Activated CD8-positive, alpha-beta memory T cell treated with anti-CD3 and anti-CD28 coated beads, Interleukin-2, amount 50 U/mL, for 24 hours (primary cell): Measurements from ENCODE around the gene ETS2.
A peak's percentile ranks its signal among the peaks of the same experiment; 100 is the strongest.
"Not testable (repeated sequence)": the region's sequence is repeated elsewhere in the genome, so short reads cannot be mapped to it uniquely, and the experiment has no call there.

Experiments used
- DNase-seq: peaks from one replicate; pipeline ENCODE4 v3.0.0-alpha.2; 2020; ENCODE audit errors: extremely low read depth

ETS2 gene

DNA sequence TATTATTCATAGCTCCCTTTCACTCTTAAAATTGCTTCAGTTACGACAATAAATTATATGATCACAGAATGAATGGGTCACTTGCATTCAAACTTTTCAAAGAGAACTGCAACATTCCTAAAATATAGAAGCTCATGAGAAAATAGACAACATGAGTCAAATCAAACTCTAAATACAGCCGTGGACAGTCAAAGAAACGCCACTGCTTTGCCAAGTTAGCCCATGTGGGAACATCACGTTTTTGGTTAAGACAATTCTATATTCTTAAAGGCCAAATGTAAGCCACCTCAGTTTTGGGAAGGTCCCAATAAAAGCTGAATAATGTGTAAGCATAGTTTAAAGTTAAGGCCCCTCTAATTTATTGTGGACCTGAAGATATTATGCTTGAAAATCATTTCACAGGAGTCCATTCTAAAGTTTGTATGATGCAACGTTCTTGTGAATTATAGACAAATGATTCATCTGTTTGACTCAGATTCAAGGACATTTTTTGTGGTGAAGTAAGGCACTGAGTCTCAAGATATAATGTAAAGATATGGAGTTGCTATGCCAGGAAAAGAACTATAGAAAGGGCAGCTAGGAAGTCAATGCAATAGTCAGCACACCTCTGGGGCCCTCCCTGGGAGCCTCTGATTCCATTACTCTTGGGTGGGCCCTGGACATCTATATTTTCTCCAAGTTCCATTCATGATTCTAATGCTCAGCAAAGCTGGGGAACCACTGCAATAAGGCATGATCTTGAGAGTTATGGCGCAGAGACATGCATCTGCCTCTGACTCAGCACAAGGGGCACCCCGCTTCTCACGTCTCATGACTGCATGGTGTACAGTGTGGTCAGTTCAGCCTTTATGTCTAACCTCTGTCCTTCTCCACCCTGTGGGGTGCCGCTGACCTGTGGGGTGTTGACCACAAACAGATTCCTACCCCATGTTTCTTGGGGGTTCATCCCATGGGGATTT is 33.9 kb downstream of the ETS2 start:
- peak; percentile 2 for DNase-seq

DNA sequence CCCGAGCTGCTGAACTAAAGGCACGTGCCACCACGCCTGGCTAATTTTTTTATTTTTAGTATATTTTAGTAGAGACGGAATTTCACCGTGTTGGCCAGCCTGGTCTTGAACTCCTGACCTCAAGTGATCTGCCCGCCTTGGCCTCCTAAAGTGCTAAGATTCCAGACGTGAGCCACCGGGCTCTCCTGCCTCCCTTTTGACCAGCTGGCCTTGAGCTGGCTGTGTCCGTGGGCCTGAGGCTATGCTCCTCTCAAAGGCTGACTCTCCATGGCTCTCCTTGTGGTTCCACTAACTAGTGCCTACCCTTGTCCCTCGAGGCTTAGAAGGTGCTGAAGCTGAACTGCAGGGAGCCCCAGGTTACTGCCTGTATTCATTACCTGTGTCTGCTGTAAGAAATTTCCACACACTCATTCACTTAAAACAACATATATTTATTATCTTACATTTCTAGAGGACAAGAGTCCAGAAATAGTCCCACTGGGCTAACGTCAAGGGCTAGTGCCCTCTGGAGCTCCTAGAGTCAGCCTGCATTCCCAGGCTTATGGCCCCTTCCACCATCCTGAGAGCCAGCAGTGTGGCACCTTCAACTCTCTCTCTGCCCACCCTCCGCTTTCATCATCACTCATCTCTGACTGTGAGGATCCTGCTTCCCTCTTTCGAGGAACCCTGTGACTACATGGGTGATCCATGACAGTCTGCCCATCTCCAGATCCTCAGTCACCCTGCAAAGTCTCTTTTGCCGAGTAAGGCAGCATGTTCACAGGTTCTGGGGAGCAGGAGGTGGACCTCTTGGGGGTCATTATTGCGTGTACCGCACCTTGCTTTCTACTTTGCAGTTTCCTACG is 34.9 kb downstream of the ETS2 start:
- DNase-seq = no peak

DNA sequence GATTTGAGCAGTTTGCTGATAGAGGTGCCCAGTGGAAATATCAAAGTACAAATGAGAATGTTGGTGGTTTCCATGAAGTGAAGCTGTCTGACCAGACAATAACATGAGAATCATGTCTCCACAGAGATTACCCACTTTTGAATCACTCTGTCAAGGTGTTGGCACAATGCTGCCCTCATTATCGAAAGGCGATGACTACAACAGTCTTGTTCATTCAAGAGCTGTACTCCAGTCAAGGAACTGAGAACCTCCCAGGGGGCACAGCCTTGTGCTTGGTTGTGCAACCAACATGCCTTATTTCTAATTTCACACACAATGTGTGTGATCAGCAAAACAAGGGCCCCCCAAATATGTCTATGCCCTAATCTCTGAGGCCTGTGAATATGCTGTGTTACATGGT is 35.7 kb downstream of the ETS2 start:
- no peak for DNase-seq

DNA sequence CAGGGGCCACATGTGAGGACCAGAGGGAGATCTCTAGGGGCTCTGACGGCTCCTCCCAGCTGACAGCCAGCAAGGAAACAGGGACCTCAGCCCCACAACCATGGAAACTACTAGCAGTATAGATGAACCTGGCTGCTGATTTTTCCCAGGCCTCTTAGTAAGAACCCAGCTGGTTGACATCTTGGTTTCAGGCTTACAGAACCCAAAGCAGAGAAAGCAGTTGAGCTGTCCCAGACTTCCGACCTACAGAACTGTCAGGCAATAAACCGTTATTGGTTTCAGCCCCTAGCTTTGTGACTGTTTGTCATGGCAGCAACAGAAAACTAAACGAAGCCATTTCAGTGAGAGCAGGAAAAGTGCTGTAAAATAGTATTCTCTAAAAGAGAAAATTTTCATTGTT is 36.4 kb downstream of the ETS2 start:
- DNase-seq = no peak

DNA sequence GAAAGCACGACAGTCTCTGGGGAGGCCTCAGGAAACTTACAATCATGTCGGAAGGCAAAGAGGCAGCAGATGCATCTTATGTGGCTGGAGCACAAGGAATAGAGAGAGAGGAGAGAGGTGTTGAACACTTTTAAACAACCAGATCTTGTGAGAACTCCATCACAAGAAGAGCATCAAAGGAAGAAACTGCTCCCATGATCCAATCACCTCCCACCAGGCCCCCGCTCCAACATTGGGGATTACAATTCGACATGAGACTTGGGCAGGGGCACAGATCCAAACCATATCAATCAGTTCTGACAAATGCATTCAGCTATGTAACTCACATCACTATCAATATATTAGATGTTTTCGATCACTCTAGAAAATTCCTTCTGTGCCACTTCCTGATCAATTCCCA is 37.6 kb downstream of the ETS2 start:
- no peak for DNase-seq

DNA sequence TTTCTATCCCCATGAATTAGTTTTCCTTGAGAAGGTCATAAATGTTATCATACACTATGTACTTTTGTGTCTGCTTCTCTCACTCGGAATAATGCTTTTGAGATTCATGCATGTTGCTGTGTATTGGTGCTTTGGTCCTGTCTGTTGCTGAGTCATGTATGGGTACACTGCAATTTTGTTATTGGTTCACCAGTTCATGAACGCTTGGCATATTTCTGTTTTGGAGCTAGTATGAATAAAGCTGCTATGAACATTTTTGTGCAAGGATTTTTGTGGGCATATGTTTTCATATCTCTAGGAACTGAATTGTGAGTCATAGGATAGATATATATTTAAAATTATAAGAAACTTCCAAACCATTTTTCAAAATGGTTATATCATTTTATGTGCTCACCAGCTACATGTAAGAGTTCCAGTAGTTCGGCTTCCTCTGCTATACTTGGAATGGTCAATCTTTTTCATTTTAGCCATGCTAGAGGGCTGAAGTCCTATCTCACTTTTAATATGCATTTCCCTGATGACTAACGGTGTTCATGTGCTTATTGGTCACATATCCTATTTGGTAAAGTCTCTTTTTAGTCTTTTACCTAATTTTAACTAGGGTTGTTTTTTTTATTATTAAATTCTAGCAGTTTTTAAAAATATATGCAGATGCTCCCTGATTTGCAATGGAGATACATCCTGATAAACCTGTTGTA is 38.2 kb downstream of the ETS2 start:
- DNase-seq = no peak

DNA sequence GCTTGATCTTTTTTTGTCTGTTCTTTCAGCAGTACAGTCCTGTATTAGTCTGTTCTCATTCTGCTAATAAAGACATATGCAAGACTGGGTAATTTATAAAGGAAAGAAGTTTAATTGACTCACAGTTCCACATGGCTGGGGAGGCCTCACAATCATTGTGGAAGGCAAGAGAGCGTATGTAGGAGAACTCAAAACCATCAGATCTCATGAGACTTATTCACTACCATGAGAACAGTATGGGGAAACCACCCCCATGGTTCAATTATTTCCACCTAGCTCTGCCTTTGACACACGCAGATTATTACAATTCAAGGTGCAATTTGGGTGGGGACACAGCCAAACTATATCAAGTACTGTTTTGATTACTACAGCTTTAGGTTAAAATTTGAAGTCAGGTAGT is 39.6 kb downstream of the ETS2 start:
- DNase-seq = not testable (repeated sequence)

DNA sequence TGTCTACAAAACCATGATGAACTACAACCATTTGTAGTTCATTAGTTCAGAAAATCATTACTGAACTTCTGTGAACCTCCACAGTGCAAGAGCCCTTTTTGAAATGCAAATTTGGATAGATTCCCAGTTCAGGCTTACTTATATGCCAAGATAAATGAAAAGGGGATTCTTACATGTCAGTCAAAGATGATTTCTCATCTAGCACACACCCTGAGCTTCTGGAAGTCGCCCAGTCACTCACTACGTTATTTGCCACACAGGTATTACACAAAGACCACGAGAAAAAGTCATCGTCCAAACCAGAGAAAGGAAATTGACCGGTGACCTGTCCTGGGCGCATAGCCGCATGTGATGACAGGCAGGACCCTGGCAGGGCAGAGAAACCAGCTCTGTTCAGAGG is 41.8 kb downstream of the ETS2 start:
- DNase-seq = no peak

DNA sequence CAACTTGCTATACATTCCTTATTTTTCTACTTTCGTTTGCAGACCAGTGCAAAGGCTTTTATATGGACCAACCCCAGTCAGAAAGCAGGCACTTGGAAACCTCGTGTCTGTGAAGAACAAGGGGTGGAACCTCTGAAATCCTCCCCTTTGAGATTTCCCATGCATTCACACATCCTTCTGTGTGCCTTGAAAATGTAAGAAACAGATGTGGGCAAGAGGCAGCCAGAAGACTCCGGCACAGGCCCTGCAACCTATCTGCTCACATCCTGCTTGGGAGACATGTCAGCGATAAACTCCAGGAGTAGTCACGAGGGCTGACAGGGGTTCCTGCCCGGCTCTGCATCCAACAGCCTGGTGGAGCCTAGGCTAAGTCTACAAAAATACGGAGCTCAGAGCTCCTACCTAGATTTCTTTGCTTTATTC is 42.5 kb downstream of the ETS2 start:
- no peak for DNase-seq

DNA sequence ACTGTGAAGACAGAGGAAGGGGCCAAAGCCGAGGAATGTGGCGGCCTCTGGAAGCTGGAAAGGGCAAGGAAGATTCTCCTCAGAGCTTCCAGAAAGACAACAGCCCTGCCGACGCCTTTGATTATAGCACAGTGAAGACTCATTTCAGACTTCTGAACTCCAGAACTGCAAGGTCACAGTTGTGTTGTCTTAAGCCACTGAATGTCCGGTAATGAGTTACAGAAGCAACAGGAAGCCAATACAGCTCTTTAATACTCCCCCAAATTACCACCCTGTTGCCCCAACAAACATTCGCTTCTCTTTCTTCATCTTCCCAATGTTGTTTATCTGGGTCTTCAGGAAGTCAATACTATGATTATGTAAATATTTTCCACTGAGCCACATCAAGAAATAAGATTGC is 44.0 kb downstream of the ETS2 start:
- DNase-seq = no peak

DNA sequence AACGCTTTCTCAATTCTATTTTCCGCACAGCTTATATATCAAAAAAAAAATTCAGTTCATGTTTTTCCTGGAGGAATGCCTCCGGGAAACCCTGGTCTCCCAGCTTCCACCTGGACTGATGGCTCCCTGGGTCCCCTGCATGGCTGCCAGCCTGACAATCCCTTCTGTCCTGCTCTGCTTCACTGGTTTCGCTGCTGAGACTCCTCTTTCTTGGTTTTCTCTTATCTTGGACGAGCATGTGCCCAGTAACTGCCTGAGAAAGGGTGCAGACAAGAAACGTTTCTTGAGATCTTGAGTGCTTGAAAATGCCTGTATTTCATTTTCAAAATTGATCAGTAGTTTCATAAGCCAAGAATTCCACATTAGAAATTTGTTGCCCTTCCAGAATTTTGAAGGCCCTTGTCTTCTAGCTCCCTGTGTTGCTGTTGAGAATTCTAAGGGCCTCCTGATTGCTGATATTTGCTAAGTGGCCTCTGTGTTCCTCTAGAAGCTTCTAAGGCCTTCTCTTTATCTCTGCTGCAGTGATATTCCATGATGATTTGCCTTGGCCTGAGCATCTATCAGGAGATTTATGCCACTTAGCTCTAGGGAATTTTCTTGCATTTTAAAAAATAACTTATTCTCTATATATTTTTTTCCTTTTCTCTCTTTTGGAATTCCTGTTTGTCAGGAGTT is 44.7 kb downstream of the ETS2 start:
- no peak for DNase-seq

DNA sequence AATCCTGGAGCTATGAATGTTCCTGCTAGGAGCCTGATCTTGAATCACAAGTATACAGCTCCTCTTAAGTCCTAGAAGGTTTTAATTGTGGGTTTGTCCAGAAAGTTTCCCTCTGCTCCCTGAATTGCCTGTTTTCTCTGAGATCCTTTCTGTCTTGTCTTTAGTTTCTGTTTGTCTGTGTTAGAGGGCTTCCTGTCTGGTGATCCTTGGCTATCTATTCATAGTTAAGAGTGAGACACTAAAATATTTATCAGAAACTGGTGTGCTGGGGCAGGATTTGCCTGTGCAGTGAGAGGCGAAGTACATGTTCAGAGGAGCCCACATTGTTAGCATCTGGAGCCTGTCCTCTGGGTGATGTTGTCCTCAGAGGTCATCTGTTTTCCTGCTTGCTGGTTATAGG is 45.4 kb downstream of the ETS2 start:
- no peak for DNase-seq

DNA sequence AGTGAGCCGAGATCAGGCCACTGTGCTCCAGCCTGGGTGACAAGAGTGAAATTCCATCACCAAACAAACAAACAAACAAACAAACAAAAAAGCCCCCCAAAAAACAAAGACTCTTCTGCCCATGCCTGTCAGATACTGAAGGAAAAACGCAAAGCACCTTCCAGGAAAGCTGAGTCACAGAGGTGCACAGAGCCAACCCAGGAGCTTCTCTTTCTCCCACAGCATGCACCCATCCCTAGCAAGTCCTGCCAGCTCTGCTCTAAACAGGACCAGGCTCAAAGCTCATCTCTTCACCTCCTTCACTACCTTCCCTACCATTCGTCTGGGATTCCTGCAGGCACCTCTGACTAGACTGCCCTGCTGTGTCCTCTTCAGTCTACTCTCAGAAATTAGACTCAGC is 46.5 kb downstream of the ETS2 start:
- DNase-seq = no peak

DNA sequence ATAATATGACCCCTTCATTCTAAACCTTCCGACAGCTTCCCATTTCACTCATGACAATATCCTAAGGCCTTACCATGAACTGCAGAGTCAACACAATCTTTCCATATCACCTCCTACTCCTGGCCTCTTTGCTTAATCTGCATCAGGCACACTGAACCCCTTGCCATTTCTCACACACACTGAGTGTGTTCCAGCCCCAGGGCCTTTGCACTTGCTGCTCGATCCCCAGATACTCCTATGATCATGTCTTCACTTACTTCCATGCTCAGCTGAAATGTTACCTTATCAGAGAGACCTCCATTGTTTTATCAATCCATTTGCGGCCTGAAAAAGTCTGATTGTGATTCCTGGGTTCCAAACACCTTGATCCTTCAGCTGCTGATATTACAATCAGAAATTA is 47.0 kb downstream of the ETS2 start:
- DNase-seq = no peak

DNA sequence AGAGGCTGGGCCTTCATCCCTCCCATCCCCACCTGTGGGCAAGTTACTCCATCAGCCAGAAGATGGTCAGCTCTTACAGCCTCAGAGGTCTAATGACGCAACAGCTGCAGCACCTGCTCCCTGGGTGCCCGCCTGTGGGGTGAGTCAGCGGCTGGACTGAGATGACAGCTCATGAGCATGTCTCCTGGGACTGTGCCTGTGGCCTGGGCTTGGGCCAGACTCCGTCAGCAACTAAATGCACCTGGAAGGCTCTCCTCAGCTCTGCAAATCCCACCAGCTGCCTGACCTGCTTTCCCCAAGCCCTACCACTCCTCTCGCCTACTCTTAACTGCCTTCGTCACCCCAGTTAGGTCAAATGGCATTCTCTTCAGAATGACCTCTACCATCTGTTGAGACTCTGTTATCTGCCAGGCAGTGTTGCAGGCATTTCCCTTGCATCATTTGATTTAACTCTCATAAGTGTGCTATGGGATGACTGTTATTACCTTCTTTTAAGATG is 47.7 kb downstream of the ETS2 start:
- DNase-seq = no peak

DNA sequence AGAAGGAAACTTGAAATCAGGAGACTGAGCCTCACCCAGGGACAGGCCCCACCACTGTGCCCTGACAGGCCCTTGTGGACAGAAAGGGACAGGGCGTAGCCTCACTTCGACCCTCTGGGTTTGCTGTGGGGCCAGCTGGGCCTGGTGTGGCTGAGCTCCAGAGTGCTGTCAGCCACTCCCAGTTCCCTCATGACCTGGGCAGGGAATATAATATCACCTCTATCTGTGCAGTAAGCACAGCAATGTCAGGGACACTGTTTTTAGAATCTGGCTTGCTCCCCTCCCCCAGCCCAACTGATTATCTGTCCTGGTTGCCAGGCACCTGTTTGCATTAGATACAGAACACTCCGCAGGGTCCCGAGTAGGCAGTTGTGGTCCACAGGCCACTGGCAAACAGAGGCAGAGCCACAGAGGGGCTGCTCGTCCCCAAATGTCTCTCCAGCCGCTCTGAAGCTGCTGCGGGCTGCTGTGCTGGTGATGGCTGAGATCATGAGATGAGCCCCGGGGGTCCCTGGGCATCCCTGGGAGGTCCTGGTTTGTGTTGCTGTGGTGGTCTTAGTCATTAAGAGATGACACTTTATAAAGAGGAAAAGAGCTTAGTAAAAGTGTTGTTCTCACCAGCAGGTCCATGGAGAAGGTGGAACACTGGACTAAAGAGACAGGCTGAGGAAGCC is 51.6 kb downstream of the ETS2 start:
- no peak for DNase-seq

DNA sequence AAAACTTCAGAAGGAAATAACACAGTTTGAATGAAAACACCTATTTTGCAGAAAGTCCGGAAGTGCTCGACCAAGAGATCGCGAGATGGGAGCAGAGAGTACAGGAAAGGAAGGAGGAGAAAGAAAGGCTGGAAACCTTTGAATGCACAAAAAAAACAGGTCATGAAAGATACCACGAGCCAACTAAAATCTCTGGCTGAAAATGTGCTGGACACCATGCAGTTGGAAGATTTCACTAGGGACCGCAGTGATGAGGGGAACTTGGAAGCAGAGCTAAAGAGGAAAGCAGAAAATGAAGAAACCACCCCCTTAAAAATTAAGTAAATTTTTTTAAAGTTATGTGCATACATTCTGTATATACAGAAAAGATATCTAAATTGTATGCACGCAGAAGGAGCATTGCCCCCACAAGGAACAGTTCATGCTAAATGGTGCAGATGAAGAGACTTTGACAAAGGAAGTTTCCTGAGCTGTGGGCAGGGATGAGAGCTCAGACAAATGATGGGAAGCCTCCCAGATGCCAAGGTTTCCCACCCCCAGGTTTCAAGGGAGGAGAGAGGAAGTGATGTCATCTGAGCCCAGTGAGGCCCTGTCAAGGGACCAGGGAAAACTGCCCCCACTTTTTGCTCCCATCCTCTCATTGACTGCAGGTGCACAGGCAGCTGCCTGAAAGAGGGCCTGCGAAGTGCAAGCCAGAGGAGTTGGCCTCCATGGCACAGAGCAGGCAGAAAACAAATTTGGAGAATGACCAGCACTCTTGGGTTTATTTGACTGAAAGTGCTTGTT is 52.5 kb downstream of the ETS2 start:
- no peak for DNase-seq

DNA sequence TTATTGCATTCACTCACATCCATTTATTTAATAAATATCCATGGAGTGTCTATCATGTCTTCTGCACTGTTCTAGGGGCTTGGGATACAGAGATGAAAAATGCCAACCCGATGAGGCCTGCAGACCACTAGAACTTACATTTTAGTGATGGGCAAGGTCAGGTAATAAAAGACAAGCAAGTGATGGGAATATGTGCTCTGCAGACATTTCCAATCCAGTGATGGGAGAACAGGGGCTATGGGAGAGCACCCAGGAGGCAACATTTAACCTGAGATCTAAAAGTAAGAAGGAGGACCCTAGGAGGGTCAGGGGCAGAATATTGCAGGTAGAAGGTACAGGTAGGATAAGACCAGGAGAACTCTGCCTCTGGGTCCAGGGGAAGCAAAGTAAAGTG is 53.1 kb downstream of the ETS2 start:
- DNase-seq = no peak

DNA sequence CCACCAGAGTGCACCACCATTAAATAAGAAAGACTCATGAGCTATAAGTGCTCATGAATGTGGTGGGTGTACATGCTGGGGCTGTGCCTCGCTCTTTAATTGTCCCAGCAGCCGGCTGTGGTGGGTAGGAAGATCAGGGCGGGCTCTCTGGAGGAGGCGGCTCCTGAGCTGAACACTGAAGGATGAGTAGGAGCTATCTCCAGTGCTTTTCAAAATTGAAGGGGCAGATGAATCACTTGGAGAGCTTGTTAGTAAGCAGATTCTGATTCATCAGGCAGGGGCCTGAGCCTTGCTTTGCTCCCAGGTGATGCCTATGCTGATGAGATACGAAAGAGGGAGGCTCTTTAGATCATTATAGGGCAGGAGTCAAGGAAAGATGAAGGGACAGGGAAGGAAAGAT is 54.1 kb downstream of the ETS2 start:
- DNase-seq = no peak

DNA sequence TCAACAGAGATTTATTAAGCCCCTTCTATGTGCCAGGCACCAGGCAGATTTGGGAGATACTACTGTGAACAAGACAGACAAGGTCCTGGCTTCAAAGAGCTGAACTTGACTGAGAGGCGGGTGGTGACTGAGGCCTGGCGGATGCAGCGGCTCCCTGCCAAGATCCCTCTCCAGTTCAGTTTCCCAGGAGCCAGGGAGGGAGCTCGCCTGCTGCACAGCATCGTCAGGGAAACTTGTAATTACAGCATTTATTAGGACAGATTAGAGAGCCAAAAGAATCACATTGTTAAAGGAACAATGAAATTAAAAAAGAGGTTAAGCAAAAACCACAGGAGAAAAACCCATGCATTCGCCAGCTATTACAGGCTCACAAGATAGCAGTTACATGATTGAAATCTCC is 55.3 kb downstream of the ETS2 start:
- DNase-seq = no peak
